ENCODE measurements around the gene ESRP2.

ESRP2 gene

GRCh38 chr16:68263559-68264127 lies 27.7 kb upstream of the ESRP2 start:
- no peak for DNase-seq

GRCh38 chr16:68259007-68259825 lies 23.3 kb upstream of the ESRP2 start:
- DNase-seq = no peak

- DNase-seq = no peak
Measured at GRCh38 chr16:68257906-68258800, 22.2 kb upstream of the ESRP2 start.

GRCh38 chr16:68257251-68257905 lies 21.5 kb upstream of the ESRP2 start:
- DNase-seq = peak in 1 of 2 donors; percentile 48

GRCh38 chr16:68255712-68256111 lies 19.8 kb upstream of the ESRP2 start:
- no peak for DNase-seq

GRCh38 chr16:68253721-68254120 lies 17.8 kb upstream of the ESRP2 start:
- no peak for DNase-seq

GRCh38 chr16:68252383-68252782 lies 16.5 kb upstream of the ESRP2 start:
- DNase-seq = no peak

- DNase-seq = no peak
Measured at GRCh38 chr16:68251832-68252231, 15.9 kb upstream of the ESRP2 start.

GRCh38 chr16:68250951-68251350 lies 15.0 kb upstream of the ESRP2 start:
- DNase-seq = no peak

- no peak for DNase-seq
Measured at GRCh38 chr16:68249371-68249770, 13.4 kb upstream of the ESRP2 start.

GRCh38 chr16:68247932-68248331 lies 12.0 kb upstream of the ESRP2 start:
- DNase-seq = no peak

GRCh38 chr16:68247400-68247799 lies 11.5 kb upstream of the ESRP2 start:
- peak in 1 of 2 donors; percentile 36 for DNase-seq

GRCh38 chr16:68246666-68247065 lies 10.7 kb upstream of the ESRP2 start:
- no peak for DNase-seq

- DNase-seq = no peak
Measured at GRCh38 chr16:68246121-68246520, 10.2 kb upstream of the ESRP2 start.

GRCh38 chr16:68244903-68245853 lies 9.3 kb upstream of the ESRP2 start, which contains the start of gene PLA2G15:
PLA2G15 (plus strand) TSS chr16:68245373; CDS start chr16:68245427, 54 bp downstream.
- DNase-seq = peak; percentile 93 to 98

GRCh38 chr16:68244481-68244902 lies 8.6 kb upstream of the ESRP2 start:
- DNase-seq = no peak

GRCh38 chr16:68242926-68243858 lies 7.3 kb upstream of the ESRP2 start:
- DNase-seq = no peak

- no peak for DNase-seq
Measured at GRCh38 chr16:68242085-68242484, 6.2 kb upstream of the ESRP2 start.

GRCh38 chr16:68238029-68238345 lies 2.1 kb upstream of the ESRP2 start:
- DNase-seq = no peak

- peak; percentile 88 to 92 for DNase-seq
Measured at GRCh38 chr16:68237243-68238028, 1.5 kb upstream of the ESRP2 start.

Measured in CD4-positive, alpha-beta T cell treated with Interleukin-1 beta for 1 hour (primary cell).